ENCODE data around the gene THRB. TPM values are rescaled to one million over a fixed set of nuclear protein-coding genes. Genes with fewer than 3 reads are reported as not detected.

The THRB gene
- polyA plus RNA-seq, 3 donors = 27.1 to 31.1 (median 28.1) TPM

DNA sequence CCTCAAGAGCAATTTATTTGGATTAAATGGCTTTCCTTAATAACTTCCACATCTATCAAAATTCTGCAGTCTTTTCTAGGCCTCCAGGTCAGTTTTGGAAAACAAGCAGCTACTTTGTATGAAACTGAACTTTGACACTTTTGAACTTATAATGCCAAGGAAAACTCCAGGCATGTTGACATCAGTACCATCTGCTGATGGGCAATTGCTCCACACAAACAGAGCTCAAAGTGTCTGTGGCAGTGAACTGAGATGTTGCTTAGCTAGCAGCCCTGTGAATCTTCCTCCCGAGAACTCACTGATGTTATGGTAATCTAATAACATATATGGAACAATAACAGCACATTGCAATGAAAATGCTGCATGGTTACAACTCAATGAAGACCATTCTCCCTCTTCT is 250.2 kb downstream of the THRB start:
- DNase-seq (ENCODE audit: low read depth in 3 of 3, low spot score in 2 of 3) = no peak

DNA sequence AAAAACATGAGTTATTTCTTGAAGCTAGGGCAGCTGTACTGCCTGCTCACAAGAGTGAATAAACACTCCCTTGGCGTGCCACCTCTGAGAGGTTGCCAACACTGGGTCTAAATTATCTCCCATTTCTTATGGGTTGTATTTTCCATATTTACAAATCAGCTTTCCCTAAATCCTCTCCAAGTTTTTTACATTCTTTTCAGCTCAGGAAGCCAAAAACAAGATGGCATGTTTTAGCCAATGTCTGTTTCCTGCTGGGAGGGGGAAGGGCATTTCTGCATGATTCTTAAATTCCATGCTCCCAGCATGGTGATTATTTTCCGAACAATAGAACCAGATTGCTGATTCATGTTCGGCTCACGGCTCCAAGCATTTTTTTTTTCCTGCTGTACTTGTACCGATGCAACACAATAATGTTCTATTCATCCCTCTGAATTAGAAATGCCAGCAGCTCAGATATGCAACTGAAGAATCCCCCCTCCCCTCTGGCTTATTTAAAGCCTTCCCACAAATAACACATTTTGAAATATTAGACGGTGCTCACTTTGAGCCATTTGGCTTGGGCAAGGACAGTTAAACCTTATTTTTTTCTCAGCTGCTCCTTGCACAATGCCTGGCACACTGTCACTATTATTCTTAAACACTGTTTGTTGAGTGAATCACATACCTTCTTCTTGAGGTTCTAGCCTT is 252.5 kb downstream of the THRB start:
- DNase-seq (ENCODE audit: low read depth in 3 of 3, low spot score in 2 of 3) = no peak

DNA sequence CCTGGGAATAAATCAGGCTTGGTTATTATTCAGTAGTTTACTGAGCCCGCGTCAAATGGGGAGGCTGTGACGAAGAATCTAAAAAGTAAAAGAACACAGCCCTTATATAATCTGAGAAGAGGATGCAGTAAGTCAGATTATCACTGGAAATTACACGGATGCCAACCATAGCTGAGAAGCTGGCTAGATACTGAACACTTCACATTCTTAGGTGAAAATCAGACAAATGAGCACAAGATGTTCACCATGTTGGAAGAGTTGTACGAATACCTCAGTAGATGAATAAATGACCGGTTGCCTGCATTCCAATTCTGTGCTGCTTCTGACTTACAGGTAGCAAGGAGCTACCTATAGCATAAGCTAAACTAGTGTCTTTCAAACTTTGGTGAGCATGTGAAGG is 254.3 kb downstream of the THRB start:
- no peak for DNase-seq (ENCODE audit: low read depth in 3 of 3, low spot score in 2 of 3)

DNA sequence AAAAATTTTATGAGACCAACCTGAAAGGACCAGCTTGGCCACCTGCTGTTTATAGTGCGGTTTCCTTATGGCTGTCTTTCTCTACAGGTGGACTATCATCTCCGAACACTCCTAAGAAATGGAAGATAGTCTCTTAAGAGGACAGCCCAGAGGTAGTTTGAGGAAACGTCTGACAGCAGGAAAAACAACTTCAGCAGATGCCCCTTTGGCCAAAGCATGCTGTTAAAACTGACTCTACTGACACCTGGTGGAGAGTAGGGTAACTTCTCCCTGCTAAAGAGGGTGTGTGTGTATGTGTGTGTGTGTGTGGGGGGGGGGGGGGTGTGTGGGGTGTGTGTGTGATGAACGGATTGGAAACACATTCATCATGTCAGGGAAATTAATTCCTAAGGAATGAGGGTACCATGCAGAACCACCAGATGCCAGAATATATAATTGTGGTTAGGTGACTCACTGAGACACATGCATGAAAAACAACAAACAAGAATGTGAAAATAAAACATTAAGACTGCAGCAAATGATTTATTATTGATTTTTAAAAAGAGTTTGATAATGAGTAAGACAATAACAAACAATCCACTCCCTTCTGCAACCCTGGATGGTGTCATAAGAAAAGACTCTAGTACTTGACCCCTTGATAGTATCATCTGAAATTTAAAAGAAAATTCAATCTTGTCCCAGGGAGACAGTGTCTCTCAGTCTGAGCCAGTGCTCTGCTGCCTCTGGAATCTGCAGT is 256.5 kb downstream of the THRB start:
- DNase-seq (ENCODE audit: low read depth in 3 of 3, low spot score in 2 of 3) = peak; percentile 25 to 41 (median 32)

DNA sequence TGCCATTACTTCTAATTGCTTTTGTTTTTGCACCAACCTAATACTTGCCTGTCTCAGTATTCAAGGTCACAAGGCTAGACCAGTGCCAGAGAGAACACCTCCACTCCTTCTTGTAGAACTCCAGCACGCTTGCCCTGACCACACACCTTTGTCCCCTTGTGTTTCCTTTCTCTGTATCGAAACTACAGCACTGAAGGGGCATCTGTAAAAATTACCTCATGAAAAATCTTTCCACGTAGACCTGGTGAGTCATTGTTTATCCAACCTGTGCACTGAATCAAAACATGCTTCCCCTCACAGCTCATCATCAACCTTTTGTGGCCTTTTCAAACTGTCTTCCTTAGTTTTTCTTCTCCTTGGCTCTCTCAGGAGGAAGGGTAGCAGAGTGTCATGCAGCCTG is 259.5 kb downstream of the THRB start:
- DNase-seq (ENCODE audit: low read depth in 3 of 3, low spot score in 2 of 3) = no peak

DNA sequence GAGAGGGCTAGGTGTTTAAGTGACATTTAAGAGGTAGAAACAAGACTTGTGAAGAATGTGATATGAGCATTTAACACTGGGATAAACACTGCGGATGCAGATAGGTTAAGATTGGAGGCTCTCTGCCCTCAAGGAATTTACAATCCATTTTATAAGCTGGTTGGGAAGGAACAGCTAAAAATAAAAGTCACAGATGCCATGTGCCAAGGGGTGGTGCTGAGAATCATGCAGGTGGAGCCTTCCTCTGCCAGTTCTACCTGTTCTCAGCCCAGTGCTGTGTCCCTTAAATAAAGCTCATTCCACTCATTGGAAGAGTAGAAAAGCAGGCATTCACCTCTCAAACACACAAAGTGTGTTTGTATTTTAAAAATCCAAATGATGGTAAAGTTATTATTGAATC is 261.9 kb downstream of the THRB start:
- DNase-seq (ENCODE audit: low read depth in 3 of 3, low spot score in 2 of 3) = no peak

DNA sequence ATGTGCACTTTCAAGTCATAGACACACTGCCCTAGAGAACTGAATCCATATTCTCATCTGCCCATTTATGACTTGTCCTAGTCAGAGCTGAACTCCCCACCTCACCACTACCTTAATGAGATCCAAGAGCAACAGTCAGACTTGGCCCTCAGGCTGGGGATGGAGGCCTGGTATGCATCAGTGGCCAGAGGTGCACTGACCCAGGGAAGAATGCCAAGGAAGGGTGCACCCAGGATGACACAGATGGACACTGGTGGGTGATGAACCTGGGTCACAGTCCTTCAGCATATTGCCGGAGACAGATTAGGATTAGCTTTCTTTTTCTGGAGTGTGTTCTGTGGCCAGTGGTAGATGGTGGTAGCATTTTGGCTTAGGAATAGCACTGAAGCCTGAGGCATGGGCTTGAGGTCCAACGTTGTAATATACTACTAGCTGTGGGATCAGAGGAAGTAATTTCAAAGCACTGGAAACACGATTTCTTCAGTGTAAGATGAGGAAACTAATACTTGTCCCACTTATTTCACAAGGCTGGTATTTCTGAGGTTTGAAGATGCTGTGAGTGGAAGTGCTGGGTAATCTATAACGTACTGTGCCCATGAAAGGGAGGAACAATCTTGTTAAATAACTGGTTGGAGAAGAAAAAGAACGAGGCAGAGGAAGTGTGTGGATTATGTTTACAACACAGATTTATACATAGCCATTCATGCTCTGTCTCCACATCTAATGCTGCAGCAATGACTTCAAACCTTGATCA is 265.0 kb downstream of the THRB start:
- DNase-seq (ENCODE audit: low read depth in 3 of 3, low spot score in 2 of 3) = no peak

DNA sequence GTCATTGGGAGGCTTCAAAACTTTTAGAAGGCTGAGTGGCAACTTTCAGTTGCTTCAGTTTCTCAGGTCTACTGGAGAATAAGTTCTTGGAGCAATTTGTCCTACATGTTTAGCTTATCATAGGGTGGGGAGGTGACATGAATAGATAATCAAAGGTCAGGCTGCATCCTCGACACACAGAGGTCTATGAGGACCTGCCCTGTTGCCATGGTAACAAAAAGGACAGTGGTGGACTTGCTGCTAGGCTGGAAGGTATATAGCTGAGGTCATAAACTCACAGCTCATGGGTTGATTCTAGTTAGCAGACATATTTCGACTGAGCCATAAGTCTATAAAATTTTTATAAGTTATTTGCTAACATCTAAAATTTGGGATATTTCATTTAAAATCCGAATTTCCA is 267.0 kb downstream of the THRB start:
- DNase-seq (ENCODE audit: low read depth in 3 of 3, low spot score in 2 of 3) = no peak

DNA sequence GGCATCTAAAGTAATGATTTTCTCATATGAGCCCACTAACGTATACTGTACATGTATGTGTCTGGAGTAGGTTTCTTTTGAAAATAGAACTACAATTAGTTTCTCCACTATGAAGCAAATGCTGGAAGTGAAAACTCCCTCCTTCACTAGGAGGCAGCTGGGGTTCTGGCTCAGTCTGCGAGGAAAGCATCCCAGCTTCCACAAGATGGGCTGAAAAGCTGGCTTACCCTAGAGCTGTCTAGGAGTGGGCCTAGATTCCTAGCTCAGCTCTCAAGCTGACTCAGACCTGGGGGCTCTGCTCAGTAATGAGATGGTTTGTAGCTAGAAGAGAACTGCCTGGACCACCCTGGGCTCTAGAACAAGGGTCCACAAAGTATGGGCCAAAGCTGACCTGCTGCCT is 268.3 kb downstream of the THRB start:
- DNase-seq (ENCODE audit: low read depth in 3 of 3, low spot score in 2 of 3) = no peak

DNA sequence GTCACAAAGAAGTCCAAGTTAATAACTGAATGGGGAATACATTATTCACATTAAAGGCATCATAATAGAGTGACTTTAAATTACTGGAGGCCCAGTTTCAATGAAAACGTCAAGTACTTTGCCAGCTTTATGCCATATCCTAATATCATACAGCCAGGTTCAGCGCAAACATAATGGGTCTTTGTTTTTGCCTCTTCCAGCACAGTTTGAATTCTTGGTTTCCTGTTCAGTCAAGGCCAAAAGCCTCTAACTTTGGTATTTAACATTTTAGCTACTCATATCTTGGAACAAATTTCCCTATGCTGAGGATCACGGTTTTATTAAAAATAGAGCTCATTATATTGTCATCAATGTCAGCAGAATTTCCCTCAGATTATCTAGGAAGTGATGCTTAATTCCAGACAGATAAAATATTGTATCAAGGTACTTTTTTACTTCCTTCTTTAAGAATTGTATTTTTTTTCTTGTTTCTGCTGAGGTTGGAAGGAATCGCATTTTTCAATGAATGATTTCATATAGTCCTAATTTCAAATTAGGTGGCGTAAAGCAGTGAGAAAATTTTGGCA is 269.2 kb downstream of the THRB start:
- no peak for DNase-seq (ENCODE audit: low read depth in 3 of 3, low spot score in 2 of 3)

DNA sequence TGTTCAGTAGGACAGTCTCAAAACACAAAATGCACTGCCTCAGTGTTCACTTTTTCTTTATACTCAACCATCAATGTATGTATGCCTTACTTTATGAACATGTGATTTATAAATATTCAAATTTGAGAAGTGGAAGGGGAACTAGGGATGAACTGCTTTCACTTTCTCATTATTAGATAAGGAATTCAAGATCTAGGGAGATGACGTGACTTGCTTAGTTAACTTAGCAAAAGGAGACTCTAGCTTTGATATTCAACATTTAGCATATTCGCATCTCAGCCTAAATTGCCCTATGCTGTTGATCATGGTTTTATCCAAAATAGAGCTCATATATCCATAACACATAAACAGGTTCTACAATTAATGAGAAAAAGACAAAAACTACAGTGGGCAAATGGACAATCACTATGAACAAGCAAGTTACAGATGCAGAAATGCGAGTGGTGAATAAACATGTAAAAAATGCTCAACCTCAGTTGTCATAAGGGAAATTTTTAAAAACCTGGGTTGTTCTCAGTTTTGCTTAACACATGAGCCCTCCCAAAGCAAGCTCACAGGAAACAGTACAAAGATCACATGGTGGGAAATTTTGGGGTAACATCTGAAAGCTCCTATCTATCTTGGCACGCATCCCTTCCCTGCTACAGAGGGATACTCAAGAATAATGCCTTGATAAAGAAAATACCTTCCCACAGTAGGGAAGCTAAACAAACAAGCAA is 269.8 kb downstream of the THRB start:
- DNase-seq (ENCODE audit: low read depth in 3 of 3, low spot score in 2 of 3) = no peak

DNA sequence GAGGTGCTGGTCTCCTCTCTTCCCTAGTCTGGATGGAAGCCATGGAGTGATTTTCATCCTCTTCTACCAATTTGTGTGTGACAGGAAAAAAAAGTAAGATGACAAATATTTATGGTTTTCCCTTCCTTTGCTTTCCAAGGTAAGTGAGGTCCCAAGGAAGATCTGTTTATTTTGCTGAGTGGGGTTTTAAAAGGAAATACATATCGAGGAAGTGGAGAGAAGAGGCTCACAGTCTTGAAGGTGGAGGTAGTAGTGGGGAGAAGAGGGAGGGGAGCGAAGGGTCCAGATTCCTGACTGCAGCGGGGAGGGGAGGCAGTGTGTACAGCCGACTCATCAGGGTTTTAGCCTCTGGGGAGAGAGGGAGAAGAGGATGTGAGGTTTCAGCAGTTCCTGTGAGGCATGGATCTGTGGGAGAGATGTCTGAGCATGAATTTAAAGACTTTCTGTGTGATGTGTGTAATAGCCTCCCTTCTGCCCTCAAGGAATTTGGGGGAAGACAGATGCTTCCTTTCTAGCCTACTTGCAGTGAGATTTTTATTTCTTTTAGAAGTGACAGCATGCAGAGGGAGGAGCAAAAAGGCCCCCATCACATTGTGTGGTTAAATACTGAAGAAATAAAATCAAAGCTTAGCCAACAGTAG is 272.4 kb downstream of the THRB start:
- no peak for DNase-seq (ENCODE audit: low read depth in 3 of 3, low spot score in 2 of 3)

DNA sequence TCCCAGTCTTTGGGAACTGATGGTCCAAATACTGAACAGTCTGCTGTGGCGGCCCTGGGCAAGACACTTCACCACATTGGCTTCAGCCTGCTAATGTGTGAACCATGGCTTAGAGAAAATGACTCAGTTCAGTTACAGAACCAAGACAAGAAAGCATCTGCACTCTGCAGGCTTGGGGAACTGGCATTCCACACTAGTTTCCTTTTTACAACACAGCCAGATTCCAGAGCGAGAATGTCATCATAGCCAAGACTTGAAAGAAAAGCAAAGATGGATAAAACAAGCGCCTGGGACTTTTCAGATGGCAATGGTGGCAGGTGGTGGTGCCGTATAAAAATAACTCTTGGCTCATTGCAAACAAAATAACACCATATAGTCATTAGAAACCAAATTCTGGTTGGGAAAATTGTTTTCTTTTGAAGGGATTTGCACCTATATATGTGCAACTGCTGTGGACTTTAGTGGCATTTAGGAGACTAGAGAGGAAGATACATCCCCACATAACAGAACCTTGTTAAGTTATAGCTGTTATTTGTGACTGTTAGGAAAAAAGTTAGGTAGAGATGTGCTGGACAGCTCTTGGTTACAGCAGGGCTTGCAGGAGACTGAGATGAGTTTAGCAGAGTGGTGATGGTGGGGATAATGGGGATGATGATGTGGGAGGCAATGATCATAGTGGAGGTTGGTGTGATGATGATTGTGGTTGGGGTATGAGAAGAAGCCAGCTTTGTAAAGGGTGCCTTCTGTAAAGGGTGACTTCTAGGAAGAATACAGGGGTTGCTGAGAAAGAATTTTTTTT is 273.6 kb downstream of the THRB start:
- DNase-seq (ENCODE audit: low read depth in 3 of 3, low spot score in 2 of 3) = no peak

DNA sequence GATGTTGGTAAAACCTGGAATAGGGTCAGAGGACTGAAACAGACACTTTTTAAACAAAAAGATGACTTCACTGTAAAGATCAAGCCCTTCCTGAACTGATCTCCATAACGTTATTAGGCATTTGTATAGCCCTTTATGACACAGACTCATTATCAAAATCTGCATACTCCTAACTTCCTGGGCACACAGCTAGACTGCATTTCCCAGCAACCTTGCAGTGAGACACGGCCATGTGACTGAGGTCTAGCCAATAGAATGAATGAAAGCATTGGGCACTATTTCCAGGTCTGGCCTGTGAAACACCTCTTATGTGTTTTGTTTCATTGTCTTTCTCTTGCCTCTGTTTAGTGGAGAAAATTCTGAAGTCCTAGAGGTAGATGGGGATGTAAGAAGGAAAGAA is 279.1 kb downstream of the THRB start:
- no peak for DNase-seq (ENCODE audit: low read depth in 3 of 3, low spot score in 2 of 3)

DNA sequence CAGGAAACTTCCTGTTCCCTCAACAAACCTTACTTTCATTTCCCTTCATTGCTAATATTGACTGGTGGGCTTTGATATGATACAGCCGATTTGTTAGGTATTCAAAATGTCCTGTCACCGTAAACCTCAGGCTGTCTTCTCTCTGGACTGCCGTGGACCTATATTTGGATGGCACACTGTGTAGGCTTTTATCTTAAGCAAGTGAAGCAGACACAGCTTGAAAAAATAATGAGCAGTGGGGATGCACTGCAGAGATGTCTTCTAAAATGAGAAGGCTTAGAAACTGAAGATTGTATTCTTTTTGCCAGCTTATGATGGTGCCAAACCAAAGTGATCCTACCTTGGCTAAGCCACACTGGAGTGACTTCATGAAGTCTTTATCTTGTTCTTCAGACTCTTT is 283.3 kb downstream of the THRB start:
- DNase-seq (ENCODE audit: low read depth in 3 of 3, low spot score in 2 of 3) = no peak

DNA sequence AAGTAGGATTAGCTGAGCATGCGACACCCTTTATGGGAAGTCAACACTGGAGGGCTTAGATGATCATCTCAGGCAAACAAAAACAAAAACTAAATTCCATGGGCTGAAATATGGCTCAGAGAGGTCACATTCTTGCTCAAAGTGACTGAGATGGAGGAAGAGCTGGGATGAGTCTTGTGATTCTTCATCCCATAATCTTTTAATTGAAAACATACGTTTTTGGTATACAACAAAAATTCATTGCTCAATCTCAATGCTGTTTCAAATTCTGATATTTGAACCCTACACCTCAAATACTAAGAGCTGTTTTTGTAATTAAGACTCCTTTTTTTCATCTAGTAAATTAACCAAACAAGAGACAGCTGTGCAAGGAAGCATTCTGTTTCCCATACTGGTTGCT is 292.6 kb downstream of the THRB start:
- DNase-seq (ENCODE audit: low read depth in 3 of 3, low spot score in 2 of 3) = no peak

DNA sequence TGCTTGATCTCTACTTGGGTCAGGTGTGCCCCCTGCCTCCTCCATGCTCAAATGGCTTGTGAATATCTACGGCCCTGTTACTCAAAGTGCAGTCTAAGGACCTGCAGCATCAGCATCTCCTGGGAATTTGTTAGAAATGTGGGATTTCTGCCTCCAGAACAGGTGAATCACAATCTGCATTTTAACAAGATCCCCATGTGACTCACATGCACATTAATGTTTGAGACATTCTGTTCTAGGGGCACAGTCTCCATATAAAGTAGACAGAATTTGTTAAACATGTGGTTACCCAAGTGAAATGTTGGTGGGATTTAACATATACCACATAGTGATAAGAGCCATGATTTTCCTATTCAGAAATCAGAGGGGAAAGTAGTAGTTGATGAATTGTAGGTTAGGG is 293.3 kb downstream of the THRB start:
- no peak for DNase-seq (ENCODE audit: low read depth in 3 of 3, low spot score in 2 of 3)

DNA sequence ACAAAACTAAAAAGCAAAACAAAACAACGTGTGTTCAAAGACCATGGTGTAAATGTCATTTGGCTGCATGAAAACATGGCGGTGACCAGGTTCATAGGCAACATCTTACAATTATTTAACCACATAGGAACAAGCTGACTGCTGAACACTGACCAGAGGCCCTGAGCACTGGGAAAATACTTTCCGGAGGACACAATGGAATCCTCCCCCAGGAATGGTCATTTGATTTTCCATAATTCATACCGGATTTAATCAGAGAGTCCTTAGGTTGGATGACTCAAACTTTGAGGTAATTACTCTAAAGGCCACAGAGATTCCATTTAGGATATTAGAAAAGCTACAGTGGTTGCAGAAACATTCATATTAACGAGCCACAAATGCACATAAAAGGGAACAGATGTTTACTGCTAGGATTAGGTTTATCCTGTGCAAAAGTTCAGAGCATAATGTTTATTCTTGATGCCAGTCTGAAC is 294.8 kb downstream of the THRB start:
- no peak for DNase-seq (ENCODE audit: low read depth in 3 of 3, low spot score in 2 of 3)

DNA sequence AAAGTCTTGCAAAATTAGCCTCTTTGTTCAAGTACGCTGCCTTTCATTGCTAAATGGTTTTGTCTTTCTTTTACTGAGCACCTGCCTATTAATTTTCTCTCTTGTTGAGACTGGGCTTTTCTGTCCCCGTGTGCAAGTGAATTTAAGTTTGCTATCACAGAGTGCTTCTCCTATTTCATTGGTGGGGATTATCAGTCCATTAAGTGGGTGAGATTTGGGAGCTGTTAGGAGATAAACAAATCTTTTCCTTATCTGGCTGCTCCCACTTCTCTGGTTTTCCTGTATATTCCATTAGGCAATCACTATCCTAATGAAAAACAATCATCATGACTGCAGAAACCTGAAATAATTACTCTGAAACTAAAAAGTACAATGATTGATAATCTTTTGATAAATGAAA is 295.4 kb downstream of the THRB start:
- DNase-seq (ENCODE audit: low read depth in 3 of 3, low spot score in 2 of 3) = no peak
